GM10248 (cell line): ENCODE results near the gene POMZP3.
A peak's percentile ranks its signal among the peaks of the same experiment; 100 is the strongest.
"Not testable (repeated sequence)": the region's sequence is repeated elsewhere in the genome, so short reads cannot be mapped to it uniquely, and the experiment has no call there.

ENCODE experiments used
- CTCF ChIA-PET: fragments of 300-600 bp; sonication (Branson Sonifier 250); formaldehyde crosslinking; extraction: SDS; loops from one replicate; lab custom pipeline; 2021; ENCODE audit warnings: antibody characterized with exemption; lab: Yijun Ruan, JAX
- POLR2A ChIA-PET: fragments of 350-650 bp; sonication (Branson Sonifier 250); formaldehyde crosslinking; extraction: SDS; loops from one replicate; lab custom pipeline; 2020; ENCODE audit warnings: antibody characterized with exemption; lab: Yijun Ruan, JAX
- DNase-seq: peaks from one replicate; pipeline ENCODE4 v3.0.0; 2012; ENCODE audit errors: extremely low spot score

POMZP3 gene

GRCh38 chr7:76592694-76593093 lies 34.4 kb downstream of the POMZP3 start:
- DNase-seq, CTCF ChIA-PET, POLR2A ChIA-PET: not testable (repeated sequence)

DNA sequence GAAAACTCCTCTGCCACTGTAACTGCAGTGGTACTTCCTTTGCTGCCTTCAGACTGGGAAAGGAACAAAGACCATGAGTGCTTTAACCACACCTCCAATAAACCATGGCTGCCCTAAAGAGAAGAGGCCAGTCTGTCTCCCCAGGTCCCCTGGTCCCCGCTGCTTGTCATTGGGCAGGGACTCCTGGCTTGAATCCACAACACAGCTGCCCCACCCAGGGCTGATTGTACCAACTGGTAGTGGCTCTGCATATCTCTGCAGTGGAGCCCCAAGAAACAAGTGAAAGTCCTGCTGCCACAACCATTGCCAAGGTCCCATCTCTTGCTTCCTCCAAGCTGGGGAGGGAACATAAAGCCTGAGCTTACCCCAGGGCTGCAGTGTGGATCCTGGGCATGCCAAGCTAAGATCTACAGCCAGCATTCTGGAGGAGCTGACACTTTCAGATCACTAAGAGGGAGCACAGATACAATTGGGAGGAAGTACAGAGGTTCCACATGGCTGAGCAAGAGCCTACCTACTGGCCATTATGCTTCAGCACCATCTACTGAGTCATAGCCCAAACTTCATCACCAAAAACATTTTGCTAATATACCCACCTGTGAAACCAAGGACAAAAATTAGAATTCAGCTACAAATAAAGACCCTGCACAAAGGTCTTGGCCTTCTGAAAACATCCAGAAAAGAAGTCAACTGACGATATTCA lies 35.3 kb downstream of the POMZP3 start:
- CTCF ChIA-PET, POLR2A ChIA-PET: not testable (repeated sequence)
- DNase-seq: peak; percentile 11

DNA sequence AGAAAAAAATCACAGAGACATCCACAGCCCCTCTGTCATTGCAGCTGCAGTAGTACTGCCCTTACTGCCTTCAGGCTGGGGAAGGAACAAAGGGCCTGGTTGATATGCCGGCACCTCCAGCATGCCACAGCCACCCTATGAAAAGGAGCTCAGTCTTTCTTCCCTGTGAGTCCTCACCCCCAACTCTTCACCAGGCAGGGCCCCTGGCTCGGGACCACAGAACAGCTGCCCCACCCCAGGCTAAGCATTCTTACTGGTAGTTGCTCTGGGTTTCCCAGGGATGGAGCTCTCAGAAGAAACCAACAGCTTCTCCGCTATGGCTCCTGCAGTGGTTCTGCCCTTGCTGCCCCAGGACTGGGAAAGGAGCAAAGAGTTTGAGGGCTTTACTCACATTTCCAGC lies 36.0 kb downstream of the POMZP3 start:
- POLR2A ChIA-PET: not testable (repeated sequence)

GRCh38 chr7:76588586-76588985 lies 38.5 kb downstream of the POMZP3 start:
- POLR2A ChIA-PET, CTCF ChIA-PET, DNase-seq: not testable (repeated sequence)

More for the DNA sequence above, 36.0 kb downstream of the POMZP3 start:
- CTCF ChIA-PET, DNase-seq: not testable (repeated sequence)

DNA sequence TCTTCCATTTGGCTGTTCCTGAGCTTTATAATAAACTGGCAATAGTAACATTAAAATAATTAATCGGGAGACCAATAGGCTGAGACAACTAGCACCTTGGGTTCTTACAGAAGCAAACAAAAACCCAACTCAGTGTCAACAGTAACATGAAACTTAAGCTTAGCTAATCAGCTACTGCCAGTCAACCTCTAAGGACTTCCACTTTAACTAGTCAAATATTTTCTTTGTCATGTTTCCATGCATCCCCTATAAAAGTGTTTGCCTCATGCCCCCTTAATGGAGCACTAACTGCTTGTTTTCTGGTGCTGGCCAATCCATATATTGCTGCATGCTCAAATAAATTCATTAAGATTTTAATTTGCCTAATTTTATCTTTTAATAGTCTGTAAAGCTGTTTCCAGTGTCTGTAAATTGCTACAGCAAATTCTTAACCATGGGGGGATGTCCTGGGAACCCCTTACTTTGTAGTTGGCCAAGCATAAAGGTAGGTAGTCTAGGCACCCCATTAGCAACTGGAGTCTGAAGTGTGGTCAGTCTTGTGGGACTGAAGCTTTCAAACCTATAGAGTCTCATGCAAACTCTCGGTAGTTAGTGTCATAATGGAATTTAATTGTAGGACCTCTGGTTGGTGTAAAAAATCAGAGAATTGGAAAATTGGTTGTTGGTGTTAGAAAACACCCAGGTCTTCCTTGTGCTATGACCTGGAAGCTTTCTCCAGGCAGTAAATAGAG lies 40.3 kb downstream of the POMZP3 start:
- DNase-seq, CTCF ChIA-PET, POLR2A ChIA-PET: not testable (repeated sequence)

DNA sequence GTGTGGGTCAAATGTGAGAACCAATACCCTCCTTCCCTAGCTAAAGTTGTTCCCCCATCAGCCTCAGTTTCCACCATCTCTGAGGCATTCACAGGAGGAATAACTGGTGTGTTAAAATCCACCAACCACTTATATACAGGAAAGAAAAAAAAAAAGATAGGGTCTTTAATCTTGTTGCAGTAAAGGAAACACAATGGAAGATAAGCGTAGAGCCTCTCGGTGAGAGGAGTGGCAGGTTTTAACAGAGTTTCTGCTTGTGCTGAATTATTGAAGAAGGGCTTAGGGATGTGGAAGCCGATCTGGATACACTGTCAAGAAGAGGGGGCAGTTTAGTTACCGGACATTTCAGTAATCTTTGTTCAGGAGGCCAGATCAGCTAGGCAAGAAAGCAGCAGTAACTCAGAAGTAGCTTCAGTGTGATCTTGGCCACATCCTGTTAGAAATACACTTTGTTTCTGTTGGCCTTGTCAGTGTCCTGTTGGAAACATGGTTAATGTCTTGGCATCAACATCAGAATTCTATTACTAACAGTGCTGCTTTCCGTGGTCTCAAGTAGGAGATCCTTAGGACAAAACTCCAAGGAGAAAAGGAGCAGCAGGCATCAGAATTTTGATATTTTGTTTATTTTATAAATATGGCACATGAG lies 43.3 kb downstream of the POMZP3 start:
- POLR2A ChIA-PET, DNase-seq, CTCF ChIA-PET: not testable (repeated sequence)

DNA sequence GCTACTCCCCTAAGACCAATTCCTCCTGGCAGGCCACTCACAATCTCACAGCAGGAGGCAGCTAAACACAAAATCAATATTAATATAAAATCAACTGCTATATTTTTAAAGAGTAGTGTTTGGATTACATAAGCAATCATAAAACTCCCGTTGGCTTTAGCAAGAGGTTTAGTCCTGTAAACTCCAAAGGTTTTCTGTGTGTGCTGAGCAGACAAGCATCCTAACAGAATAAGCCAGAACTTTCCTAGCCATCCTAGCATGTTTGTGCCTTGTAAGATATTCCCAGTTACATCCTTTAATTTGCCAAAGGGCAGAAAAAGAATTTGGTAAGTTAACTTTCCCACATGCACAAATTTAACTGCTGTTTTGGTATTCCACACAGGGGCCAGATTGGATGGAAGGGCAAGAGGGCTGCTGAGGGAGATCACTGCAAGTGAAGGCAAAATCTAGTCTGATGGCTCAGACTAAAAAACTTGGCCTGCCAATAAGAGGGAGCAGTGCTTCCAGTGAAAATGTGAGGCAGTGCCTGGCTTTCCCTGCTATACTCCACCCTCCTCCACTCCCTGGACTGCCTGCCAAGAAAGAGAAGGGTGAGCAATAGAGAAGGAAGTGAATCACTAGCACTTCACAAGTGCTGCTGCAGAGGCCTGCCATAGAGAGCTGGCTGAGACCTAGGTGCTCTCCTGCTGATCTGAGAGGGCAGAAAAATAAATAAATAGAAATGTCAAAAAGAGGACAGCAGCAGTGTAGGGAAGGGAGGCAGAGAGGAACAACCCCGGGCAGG lies 44.0 kb downstream of the POMZP3 start:
- DNase-seq, POLR2A ChIA-PET, CTCF ChIA-PET: not testable (repeated sequence)

DNA sequence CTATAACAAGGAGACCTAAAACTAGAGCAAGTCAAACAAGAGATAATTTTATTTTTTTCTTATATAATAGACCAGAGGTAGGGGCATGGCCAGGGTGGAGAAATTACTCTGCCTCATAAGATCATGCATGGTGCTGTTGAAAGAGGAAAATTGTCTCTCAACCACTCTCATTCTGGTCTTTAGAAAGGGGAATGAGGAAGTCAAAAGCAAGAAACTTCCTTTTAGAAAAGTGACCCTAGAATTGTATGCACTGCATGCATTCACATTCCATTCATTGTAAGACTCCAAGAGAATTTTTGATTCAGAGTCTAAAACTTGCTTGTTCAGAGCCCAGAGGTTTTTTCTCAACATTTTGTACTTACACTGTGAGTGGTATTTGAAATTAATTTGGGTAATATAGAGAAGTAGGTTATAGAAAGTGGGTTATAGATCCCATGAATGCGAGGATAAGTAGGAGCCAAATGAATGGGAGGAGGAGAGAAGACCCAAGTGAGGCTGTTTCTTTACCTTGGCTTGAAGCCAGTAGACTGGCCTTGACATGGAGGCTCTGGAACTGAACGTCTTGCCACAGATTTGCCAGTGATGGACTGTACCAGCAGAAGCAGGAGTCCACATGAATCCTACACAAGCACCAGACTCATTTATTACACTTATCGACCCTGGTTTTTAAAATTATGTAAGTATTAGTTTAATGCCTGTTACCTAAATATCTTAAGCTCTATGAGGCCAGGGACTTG lies 51.0 kb downstream of the POMZP3 start:
- POLR2A ChIA-PET, DNase-seq, CTCF ChIA-PET: not testable (repeated sequence)

DNA sequence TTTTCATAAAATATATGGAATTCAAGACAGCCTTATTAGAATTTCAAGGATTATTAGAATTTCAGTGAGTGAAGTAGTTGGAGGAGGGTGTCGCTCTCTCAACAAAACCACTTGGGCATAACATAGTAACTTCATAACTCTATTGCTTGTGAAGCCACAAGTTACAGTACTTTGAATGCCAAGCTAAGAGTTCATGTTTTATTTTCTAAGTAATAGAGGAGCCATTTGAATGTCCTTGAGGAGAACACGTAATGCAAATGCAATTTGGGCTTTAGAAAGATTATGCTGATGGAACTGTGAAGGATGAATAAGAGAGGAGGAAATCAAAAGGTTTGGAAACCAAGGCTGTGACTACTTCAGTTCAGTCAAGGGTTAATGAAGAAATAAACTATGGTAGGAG lies 51.6 kb downstream of the POMZP3 start:
- CTCF ChIA-PET, DNase-seq, POLR2A ChIA-PET: not testable (repeated sequence)

GRCh38 chr7:76572296-76572695 lies 54.8 kb downstream of the POMZP3 start:
- CTCF ChIA-PET, POLR2A ChIA-PET, DNase-seq: not testable (repeated sequence)

GRCh38 chr7:76570324-76570775 lies 56.7 kb downstream of the POMZP3 start:
- POLR2A ChIA-PET, CTCF ChIA-PET, DNase-seq: not testable (repeated sequence)

DNA sequence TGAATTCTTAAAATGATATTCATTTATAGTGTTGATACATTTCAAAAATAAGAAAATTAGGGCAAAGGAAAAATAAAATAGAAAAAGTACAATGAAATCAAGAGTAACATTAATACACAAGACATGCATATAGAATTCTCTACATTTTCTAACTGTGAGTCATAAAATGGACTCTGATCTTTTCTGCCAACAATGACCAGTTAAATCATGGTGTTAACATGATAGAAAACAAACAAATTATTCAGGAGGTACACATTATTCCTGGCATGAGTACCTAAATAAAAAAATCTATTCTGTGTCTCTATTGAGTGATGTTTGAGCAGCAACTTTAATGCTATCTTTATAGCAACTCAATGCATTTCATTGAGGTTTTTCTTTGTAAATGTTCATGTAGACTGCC lies 58.3 kb downstream of the POMZP3 start:
- DNase-seq, CTCF ChIA-PET, POLR2A ChIA-PET: not testable (repeated sequence)

DNA sequence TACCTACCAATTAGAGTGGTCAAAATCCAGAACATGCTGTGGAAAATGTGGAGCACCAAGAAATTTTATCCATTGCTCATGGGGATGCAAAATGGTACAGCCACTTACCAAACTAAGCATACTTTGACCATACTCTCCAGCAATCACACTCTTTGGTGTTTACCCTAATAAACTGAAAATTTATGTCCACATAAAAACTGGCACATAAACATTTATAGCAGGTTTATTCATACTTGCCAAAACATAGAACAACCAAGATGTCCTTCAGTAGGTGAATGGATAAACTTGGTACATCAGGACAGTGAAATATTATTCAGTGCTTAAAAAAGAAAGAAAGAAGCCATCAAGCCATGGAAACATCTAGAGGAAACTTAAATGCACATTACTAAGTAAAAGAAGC lies 59.3 kb downstream of the POMZP3 start:
- POLR2A ChIA-PET, CTCF ChIA-PET, DNase-seq: not testable (repeated sequence)

GRCh38 chr7:76567311-76567710 lies 59.8 kb downstream of the POMZP3 start:
- DNase-seq, CTCF ChIA-PET, POLR2A ChIA-PET: not testable (repeated sequence)

DNA sequence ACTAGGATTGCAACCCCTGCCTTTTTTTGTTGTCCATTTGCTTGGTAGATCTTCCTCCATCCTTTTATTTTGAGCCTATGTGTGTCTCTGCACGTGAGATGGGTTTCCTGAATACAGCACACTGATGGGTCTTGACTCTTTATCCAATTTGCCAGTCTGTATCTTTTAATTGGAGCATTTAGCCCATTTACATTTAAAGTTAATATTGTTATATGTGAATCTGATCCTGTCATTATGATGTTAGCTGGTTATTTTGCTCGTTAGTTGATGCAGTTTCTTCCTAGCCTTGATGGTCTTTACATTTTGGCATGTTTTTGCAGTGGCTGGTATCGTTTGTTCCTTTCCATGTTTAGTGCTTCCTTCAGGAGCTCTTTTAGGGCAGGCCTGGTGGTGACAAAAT lies 62.1 kb downstream of the POMZP3 start:
- POLR2A ChIA-PET: not testable (repeated sequence)

GRCh38 chr7:76561342-76561741 lies 65.7 kb downstream of the POMZP3 start:
- CTCF ChIA-PET, POLR2A ChIA-PET, DNase-seq: not testable (repeated sequence)

More for the DNA sequence above, 62.1 kb downstream of the POMZP3 start:
- CTCF ChIA-PET, DNase-seq: not testable (repeated sequence)

DNA sequence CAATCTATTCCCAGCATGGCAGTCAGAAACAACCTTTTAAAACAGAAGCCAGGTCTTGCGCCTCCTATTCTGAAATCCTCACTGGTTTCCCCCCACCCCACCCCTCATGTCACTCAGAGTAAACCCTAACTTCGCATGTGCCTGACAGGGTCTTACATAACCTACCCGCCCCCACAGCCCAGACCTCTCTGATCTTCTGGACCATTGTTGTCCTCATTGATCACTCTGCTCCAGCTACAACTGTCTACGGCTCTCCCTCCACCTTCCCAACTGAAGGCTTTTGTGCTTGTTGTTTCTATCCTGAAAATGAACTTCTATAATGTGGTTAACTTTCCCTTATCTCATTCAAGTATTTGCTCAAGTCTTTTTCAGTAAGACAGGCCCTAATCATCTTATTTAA lies 66.9 kb downstream of the POMZP3 start:
- CTCF ChIA-PET, POLR2A ChIA-PET, DNase-seq: not testable (repeated sequence)
